D721Med (cell line): ENCODE data around the gene TTF2.

Experiments
- DNase-seq: peaks from one replicate; pipeline ENCODE4 v3.0.0; 2011; ENCODE audit warnings: low spot score; ENCODE audit not compliant: insufficient read length
- FAIRE-seq: peaks from 2 replicates; lab custom pipeline; 2011; peaks lifted over from hg19 to GRCh38; lab: Jason Lieb, UNC
- TF ChIP-seq, protein P1 (sequence below): IDR thresholded peaks from 2 replicates; pipeline ENCODE4 v1.5.1; 2012; ENCODE audit warnings: mild to moderate bottlenecking, control low read depth; ENCODE audit not compliant: insufficient read depth; ENCODE audit errors: missing control alignments

TTF2 gene

DNA sequence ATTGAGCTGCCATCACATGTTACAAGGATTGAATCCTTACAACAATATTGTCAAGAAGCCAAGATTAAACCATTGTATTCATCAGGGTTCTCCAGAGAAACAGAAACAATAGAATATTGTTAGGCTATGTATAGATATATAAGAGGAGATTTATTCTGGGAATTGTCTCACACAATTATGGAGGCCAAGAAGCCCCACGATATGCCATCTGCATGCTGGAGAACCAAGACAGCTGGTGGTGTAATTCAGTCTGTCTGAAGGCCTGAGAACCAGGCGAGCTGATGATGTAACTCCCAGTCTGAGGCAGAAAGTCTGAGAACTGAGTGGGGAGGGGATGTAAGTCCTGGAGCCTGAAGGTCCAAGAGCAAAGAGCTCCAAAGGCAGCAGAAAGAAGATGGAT lies 14.5 kb upstream of the TTF2 start:
- FAIRE-seq, result no peak
- no peak for DNase-seq
- TF ChIP-seq, protein P1, sequence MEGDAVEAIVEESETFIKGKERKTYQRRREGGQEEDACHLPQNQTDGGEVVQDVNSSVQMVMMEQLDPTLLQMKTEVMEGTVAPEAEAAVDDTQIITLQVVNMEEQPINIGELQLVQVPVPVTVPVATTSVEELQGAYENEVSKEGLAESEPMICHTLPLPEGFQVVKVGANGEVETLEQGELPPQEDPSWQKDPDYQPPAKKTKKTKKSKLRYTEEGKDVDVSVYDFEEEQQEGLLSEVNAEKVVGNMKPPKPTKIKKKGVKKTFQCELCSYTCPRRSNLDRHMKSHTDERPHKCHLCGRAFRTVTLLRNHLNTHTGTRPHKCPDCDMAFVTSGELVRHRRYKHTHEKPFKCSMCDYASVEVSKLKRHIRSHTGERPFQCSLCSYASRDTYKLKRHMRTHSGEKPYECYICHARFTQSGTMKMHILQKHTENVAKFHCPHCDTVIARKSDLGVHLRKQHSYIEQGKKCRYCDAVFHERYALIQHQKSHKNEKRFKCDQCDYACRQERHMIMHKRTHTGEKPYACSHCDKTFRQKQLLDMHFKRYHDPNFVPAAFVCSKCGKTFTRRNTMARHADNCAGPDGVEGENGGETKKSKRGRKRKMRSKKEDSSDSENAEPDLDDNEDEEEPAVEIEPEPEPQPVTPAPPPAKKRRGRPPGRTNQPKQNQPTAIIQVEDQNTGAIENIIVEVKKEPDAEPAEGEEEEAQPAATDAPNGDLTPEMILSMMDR, result no peak

DNA sequence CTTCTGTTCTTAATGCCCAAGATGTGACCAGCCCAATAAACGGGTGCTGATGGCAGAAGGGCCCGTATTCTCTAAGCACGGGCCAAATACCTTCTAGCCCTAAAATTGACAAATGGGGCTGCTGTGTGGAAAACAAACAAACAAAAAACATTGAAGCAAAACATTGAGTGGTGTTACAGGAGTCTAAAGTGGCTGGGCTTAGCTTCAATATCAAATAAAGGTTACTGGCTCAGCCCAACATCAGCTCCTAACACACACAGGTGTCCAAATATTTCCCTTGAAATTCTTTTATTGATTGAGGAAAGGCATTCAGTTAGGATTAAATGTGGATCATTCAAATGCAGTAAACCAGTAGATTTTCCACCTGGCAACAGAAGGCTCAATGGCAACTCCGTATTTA lies 13.3 kb upstream of the TTF2 start:
- DNase-seq, result no peak
- TF ChIP-seq, protein P1, result no peak

DNA sequence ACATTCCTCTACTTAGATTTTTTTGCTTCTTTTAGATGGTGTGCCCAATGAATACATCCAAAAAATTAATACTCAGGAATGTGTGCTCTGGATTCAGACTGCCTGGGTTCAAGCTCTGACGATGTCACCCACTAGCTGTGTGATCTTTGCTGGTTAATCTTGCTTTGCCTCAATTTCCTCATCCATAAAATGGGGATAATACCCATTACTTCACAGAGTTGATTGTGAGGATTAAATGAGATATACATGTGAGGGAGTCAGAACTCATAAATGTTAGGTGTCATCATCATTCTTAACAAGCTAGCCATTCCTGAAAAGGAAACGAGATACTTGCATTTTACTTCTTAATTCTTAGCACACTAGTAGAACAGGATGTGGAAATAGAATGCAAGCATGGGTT lies 12.9 kb upstream of the TTF2 start:
- no peak for FAIRE-seq
- TF ChIP-seq, protein P1, result no peak
- DNase-seq, result no peak

More for the DNA sequence above, 13.3 kb upstream of the TTF2 start:
- no peak for FAIRE-seq

DNA sequence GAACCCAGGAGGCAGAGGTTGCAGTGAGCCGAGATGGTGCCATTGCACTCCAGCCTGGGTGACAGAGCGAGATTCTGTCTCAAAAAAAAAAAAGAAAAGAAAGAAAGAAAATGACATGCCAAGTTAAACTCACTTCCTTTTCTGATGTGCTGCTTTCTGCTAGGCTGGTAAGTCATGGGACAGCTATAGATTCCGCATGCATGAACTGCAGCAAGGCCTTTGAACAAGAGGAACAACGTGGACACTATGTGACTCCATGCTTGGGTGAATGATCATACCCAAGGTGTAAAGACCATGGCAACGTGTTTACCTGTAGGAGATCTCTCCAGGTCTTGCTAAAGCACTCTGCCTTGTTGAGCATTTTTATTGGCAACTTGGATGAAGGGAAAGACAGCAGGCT lies 10.3 kb upstream of the TTF2 start:
- TF ChIP-seq, protein P1, result no peak
- FAIRE-seq (no peak), DNase-seq (no peak)

DNA sequence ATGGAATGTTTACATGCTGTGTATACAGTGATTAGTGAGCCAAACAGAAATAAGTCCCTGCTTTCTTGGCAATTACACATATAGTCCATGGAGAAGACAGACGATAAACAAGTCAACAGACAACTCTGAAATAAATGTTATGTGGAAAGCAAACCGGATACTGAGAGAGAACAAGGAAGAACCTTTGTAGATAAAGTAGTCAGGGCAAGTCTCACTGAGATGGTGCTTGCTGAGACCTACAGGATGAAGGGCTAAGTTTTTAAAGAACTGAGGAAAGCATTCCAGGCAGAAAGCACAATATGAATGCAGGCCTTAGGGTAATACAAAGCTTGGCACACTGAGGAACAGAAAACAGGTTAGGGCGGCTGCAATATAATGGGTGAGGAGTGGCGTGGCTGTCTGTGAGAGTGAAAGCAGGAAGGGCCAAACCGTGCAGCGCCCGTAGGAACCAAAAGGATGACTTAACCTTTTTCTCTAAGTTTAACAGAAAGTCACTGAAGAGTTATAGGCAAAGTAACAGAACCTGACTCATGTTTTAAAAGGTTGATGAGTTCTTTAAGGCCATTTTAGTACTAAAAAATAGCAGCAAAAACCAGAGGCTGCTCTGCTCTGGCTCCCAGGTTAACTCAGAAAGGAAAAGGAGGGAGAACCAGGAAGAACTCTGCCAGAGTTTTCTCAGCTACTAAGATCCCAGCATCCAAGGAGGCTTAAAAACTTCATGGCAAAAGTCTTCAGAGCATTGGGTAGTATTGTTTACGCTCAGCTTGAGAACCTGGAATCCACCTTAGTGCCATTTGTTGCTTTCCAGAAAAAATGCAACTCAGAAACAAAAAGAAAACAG lies 8.7 kb upstream of the TTF2 start:
- DNase-seq (no peak), FAIRE-seq (no peak)
- TF ChIP-seq, protein P1, result no peak

DNA sequence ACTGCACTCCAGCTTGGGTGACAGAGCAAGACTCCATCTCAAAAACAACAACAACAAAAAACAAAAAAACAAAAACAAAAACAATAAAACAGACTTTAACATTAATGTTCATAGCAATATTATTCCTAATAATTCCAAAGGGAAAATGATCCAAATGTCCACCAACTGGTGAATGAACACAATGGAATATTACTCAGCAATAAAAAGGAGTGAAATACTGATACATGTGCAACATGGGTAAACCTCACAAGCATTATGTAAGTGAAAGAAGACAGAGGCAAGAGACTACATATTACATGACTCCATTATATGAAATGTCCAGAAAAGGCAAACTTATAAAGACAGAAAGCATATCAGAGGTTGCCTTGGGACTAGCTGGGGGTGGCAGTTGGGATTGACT lies 6.1 kb upstream of the TTF2 start:
- no peak for FAIRE-seq
- DNase-seq, result no peak
- TF ChIP-seq, protein P1, result no peak

DNA sequence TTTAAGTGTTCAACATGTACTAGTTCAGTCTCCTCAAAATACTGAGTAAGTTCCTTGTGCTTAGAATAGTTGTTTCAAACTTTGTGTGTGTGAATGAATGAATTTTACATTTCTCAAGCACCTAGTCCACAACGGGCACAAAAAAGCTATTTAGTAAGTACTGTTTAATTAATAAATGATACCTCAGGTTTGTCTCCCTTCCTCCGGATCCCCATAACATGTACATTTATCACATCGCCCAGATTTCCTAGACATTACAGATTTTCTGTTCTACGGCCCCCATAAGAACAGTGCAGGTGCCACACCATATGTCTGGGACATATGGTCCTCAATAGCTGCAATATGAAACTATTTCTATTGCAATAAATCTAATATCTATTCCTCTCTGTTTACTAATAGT lies 1.3 kb upstream of the TTF2 start:
- DNase-seq (no peak), FAIRE-seq (no peak)
- TF ChIP-seq, protein P1, result no peak
